HepG2 (cell line): Measurements from ENCODE around the gene IQGAP3.

Source experiments
- KLF6 ChIP-seq: IDR thresholded peaks from 2 replicates; pipeline ENCODE4 v1.8.0; 2016; ENCODE audit warnings: missing biosample characterization, missing genetic modification reagents
- MTA1 ChIP-seq: sonication (generic); formaldehyde crosslinking; IDR thresholded peaks from 2 replicates; pipeline ENCODE4 v1.4.0; 2020; ENCODE audit warnings: missing genetic modification reagents, mild to moderate bottlenecking, borderline replicate concordance
- NFYB ChIP-seq: sonication (generic); formaldehyde crosslinking; IDR thresholded peaks from 2 replicates; pipeline ENCODE4 v1.4.0; 2020; ENCODE audit warnings: missing genetic modification reagents
- SETDB1 ChIP-seq: sonication (generic); formaldehyde crosslinking; IDR thresholded peaks from 2 replicates; pipeline ENCODE4 v1.5.1; 2020; ENCODE audit warnings: missing genetic modification reagents, mild to moderate bottlenecking, borderline replicate concordance
- SP140L ChIP-seq: sonication (generic); formaldehyde crosslinking; IDR thresholded peaks from 2 replicates; pipeline ENCODE4 v1.4.0; 2020; ENCODE audit warnings: missing genetic modification reagents, borderline replicate concordance
- ZNF337 ChIP-seq: sonication (generic); formaldehyde crosslinking; IDR thresholded peaks from 2 replicates; pipeline ENCODE4 v1.5.1; 2020; ENCODE audit warnings: missing genetic modification reagents, low read depth, mild to moderate bottlenecking, borderline replicate concordance
- ZNF670 ChIP-seq: sonication (generic); formaldehyde crosslinking; IDR thresholded peaks from 2 replicates; pipeline ENCODE4 v1.8.0; 2022; ENCODE audit warnings: mild to moderate bottlenecking, missing genetic modification reagents, borderline replicate concordance
- TF ChIP-seq, protein P1 (sequence below), 2 experiments: sonication (generic) in 1 of 2; formaldehyde crosslinking in 1 of 2; IDR thresholded peaks; 2 replicates each; pipeline versions ENCODE4 v1.5.1 to v1.6.1; 2011 to 2020; ENCODE audit warnings: borderline replicate concordance in 1 of 2, low read depth in 1 of 2, low read length in 1 of 2, mild to moderate bottlenecking in 1 of 2, missing genetic modification reagents in 1 of 2, moderate library complexity in 1 of 2
- TF ChIP-seq, protein P2 (sequence below): sonication (generic); formaldehyde crosslinking; IDR thresholded peaks from 2 replicates; pipeline ENCODE4 v1.5.0; 2020; ENCODE audit warnings: mild to moderate bottlenecking, missing genetic modification reagents, moderate library complexity

DNA sequence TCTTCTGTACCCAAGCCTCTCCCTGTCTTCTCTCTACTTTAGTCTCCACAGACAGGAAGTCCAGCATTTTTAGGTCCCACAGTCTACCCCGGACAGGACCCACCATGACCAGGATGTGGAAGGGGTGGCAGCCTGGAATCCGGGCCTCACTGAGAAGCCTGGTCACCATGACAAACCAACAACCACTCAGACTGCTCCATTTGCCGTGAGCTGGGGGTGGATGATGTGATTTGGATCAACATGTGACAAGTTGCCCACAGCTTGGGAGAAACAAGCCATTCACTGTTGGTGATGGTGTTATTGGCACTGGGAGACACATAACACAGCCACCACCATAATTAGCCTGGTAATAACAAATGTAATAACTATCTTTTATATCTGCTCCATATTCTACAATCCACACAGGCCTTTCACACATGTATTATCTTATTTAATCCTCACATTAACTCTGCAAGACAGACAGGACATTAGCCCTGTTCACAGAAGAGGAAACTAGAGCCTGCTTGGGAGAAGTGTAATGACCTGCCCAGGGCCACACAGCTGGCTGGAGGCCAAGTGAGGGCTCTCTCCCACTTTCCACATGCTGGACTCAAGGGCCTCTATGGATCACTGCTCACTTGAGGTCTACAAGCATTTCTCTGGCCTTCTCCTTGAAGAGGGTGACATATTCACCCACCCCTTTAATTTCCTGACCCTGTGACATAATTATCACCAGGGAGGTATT, 94.7 kb downstream of the IQGAP3 start:
- TF ChIP-seq ZNF670 (CRISPR knock-in tag) (no peak), ZNF337 (CRISPR knock-in tag) (no peak), KLF6 (CRISPR knock-in tag) (no peak), MTA1 (CRISPR knock-in tag) (no peak), SP140L (no peak), NFYB (no peak), SETDB1 (no peak)
- TF ChIP-seq, protein P1, sequence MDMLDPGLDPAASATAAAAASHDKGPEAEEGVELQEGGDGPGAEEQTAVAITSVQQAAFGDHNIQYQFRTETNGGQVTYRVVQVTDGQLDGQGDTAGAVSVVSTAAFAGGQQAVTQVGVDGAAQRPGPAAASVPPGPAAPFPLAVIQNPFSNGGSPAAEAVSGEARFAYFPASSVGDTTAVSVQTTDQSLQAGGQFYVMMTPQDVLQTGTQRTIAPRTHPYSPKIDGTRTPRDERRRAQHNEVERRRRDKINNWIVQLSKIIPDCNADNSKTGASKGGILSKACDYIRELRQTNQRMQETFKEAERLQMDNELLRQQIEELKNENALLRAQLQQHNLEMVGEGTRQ (IDR thresholded peaks at IDR 0.05; ENCODE audit: low read depth, low read length) = no peak
- TF ChIP-seq, protein P1 (CRISPR knock-in tag; IDR thresholded peaks at IDR 0.05; ENCODE audit: borderline replicate concordance) = no peak
- TF ChIP-seq, protein P2, sequence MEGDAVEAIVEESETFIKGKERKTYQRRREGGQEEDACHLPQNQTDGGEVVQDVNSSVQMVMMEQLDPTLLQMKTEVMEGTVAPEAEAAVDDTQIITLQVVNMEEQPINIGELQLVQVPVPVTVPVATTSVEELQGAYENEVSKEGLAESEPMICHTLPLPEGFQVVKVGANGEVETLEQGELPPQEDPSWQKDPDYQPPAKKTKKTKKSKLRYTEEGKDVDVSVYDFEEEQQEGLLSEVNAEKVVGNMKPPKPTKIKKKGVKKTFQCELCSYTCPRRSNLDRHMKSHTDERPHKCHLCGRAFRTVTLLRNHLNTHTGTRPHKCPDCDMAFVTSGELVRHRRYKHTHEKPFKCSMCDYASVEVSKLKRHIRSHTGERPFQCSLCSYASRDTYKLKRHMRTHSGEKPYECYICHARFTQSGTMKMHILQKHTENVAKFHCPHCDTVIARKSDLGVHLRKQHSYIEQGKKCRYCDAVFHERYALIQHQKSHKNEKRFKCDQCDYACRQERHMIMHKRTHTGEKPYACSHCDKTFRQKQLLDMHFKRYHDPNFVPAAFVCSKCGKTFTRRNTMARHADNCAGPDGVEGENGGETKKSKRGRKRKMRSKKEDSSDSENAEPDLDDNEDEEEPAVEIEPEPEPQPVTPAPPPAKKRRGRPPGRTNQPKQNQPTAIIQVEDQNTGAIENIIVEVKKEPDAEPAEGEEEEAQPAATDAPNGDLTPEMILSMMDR (CRISPR knock-in tag) = no peak
